Large intestine (tissue), 3 donors: Measurements from ENCODE around the gene CCKAR. TPM values are rescaled to one million over a fixed set of nuclear protein-coding genes. Genes with fewer than 3 reads are reported as not detected.

Experiments used
- DNase-seq, 2 donors: peaks; one replicate each; pipeline versions ENCODE4 v3.0.0 to v3.0.0-alpha.2; 2013
- H3K27ac ChIP-seq: one replicate; pipeline ENCODE4 v1.5.1; 2013; ENCODE audit warnings: low read length
- H3K27me3 ChIP-seq: 2 replicates; pipeline ENCODE4 v1.6.1; 2013; ENCODE audit warnings: low read length; ENCODE audit not compliant: control insufficient read depth, insufficient read depth
- H3K36me3 ChIP-seq: 2 replicates; pipeline ENCODE4 v1.6.1; 2013; ENCODE audit warnings: low read length; ENCODE audit not compliant: control insufficient read depth, insufficient read depth
- H3K4me1 ChIP-seq: one replicate; pipeline ENCODE4 v1.6.1; 2013; ENCODE audit warnings: low read length; ENCODE audit not compliant: control insufficient read depth, insufficient read depth
- H3K4me3 ChIP-seq: one replicate; pipeline ENCODE4 v1.5.1; 2013; ENCODE audit warnings: low read length
- H3K9me3 ChIP-seq: one replicate; pipeline ENCODE4 v1.6.1; 2013; ENCODE audit warnings: mild to moderate bottlenecking, low read depth, low read length, moderate library complexity; ENCODE audit not compliant: control insufficient read depth
- WGBS: methylation state at CpG from one replicate; pipeline ENCODE4 v1.1.5; 2013; ENCODE audit warnings: low lambda C conversion rate; ENCODE audit not compliant: insufficient coverage; 5-methylcytosine and 5-hydroxymethylcytosine counted together
- polyA plus RNA-seq: library from polyadenylated mRNA; unstranded; fragments of 120-200 nt; gene quantifications from one replicate; pipeline ENCODE4 v1.2.1, GENCODE V29; 2013

The CCKAR gene
- polyA plus RNA-seq, 1 donor: 0.52 TPM

DNA sequence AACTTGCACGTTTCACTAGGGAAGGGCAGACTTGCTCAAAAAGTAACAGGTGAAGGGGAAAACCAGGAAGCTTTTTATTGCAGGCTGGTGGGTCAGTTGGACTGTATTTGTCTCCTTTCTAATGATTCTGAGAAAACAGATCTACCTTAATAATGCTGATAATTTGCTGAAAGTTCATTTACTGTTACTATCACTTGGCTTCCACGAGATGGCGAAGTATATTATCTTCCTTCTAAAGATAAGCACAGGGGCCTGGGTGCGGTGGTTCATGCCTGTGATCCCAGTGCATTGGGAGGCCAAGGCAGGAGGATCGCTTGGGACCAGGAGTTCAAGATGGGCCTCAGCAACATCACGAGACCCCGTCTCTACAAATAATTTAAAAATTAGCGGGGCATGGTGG is 16.4 kb downstream of the CCKAR start:
- H3K36me3 ChIP-seq: no peaks in the 10 kb centered on the region
- H3K27ac ChIP-seq: no peak overlapping the region
- WGBS: 100% methylated on average over 1 of the region's 8 CpGs
- no peak for DNase-seq
- H3K27me3 ChIP-seq: no peaks in the 10 kb centered on the region
- H3K9me3 ChIP-seq: no peaks in the 10 kb centered on the region
- no peak overlapping the region for H3K4me3 ChIP-seq
- no peaks in the 10 kb centered on the region for H3K4me1 ChIP-seq

DNA sequence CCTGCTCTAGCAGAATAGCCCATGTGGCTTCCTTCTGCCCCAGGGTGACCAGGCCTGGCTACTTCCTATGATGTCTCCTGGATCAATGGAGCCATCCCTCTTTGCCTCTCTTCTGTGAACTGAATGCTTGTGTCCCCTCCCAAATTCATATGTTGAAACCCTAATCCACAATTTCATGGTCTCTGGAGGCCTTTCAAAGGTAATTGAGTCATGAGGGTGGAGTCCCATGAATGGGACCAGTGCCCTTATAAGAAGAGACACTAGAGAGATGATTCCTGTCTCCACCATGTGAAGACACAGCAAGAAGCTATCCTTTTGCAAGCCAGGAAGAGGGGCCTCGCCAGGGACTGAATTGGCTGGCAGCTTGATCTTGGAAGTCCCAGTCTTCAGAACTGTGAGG is 18.4 kb downstream of the CCKAR start:
- no peaks in the 10 kb centered on the region for H3K9me3 ChIP-seq
- H3K36me3 ChIP-seq: no peaks in the 10 kb centered on the region
- no CpG with 5 or more reads among the region's 1 CpG for WGBS
- H3K4me1 ChIP-seq: no peaks in the 10 kb centered on the region
- no peak overlapping the region for H3K27ac ChIP-seq
- DNase-seq: no peak
- no peak overlapping the region for H3K4me3 ChIP-seq
- no peaks in the 10 kb centered on the region for H3K27me3 ChIP-seq

DNA sequence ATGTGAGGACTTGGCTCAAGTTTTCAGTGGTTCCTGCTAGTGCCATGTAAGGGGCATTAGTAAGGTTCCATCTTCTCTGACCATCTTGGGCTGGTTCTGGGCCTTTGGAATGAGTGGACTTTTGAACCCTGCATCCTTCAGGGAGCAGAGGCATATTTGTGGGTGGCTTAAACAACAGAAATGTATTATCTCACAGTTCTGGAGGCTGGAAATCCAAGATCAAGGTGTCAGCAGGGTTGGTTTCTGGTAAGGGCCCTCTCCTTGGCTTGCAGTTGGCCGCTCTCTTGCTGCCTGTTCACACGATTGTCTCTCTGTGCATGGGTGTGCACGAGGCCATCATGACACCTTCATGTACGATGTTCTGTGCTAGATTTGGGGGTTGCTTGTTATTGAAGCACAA is 21.3 kb downstream of the CCKAR start:
- H3K36me3 ChIP-seq: no peaks in the 10 kb centered on the region
- DNase-seq: no peak
- H3K4me3 ChIP-seq: no peak overlapping the region
- no CpG with 5 or more reads among the region's 4 CpGs for WGBS
- no peaks in the 10 kb centered on the region for H3K9me3 ChIP-seq
- no peaks in the 10 kb centered on the region for H3K4me1 ChIP-seq
- no peaks in the 10 kb centered on the region for H3K27me3 ChIP-seq
- H3K27ac ChIP-seq: no peak overlapping the region

DNA sequence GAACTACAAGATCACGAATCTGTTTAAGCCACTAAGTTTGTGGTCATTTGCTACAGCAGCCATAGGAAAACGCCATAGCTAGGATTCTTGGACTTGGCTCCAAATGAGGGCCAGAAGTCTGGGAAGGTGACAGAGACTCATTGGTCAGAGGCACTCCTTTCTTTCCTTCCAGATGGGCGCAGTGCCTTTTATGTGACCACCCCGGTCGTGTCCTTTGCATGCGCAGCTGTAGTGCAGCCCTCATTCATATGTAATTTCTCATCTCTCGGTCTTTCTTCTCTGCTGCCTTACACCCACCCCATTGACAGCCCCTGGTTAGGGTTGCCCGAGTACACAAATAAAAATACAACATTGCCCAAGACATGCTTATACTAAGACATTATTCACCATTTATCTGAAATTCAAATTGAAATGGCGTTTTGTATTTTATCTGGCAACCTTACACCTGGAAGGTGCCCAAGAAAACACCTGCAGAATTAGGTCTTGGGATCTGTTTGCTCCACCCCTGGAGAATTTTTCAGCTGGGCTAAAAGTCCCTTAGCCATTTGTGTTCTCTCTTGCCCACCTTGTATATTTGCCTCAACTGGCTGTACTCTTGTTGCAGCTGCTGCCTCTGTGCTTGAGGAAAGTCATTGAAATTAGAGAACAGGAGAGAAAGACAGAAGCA is 21.9 kb downstream of the CCKAR start:
- Histone ChIP-seq H3K27ac (no peak overlapping the region), H3K4me3 (no peak overlapping the region), H3K4me1 (no peaks in the 10 kb centered on the region), H3K36me3 (no peaks in the 10 kb centered on the region), H3K9me3 (no peaks in the 10 kb centered on the region), H3K27me3 (no peaks in the 10 kb centered on the region)
- no peak for DNase-seq
- no CpG with 5 or more reads among the region's 9 CpGs for WGBS

DNA sequence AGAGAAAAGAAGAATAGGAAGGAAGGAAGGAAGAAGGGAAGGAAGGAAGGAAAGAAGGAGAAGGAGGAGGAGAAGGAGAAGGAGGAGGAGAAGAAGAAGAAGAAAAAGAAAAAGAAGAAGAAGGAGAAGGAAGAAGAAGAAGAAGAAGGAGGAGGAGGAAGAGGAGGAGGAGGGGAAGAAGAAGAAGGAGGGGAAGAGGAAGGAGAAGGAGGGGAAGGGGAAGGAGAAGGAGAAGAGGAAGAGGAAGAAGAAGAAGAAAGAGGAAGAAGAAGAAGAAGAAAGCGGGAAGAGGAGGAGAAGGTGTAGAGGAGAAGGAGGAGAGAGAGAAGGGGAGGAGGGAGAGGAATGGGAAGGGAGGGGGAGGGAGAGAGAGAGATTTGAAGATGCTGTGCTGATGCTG is 22.6 kb downstream of the CCKAR start:
- Histone ChIP-seq H3K36me3 (no peaks in the 10 kb centered on the region), H3K27ac (no peak overlapping the region), H3K27me3 (no peaks in the 10 kb centered on the region), H3K4me3 (no peak overlapping the region), H3K9me3 (no peaks in the 10 kb centered on the region), H3K4me1 (no peaks in the 10 kb centered on the region)
- DNase-seq: no peak
- WGBS: 100% methylated on average over 1 of the region's 1 CpG

DNA sequence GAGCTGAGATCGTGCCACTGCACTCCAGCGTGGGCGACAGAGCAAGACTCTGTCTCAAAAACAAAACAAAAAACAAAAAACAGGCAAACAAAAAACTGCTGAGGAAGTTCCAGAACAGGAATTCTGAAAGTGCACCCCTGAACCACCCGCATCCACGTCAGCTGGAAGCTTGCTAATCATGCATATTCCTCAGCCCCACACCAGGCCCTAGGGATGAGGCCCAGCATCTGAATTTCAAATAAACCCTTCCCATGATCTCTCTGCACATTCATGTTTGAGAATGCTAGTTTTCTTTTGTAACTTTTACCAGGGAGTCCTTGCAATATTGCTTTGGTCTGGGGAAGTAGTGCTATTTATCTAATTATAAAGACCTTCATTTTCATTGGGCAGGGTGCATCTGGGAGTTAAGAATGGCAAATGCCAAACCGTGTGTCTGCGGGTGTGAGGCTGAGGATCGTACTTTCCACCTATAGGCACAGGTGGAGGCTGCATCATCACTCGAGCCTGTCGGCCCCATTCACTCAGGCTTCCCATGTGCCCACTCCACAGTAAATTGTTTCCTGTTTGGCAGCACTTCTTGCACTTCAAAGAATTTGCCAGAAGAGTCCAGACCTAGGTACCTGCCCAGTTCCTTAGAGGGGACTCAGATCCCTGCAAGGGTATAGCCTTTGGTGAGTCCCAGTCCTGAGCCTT is 23.6 kb downstream of the CCKAR start:
- H3K9me3 ChIP-seq: no peaks in the 10 kb centered on the region
- no peaks in the 10 kb centered on the region for H3K4me1 ChIP-seq
- DNase-seq: no peak
- no peaks in the 10 kb centered on the region for H3K27me3 ChIP-seq
- H3K4me3 ChIP-seq: no peak overlapping the region
- no peak overlapping the region for H3K27ac ChIP-seq
- H3K36me3 ChIP-seq: no peaks in the 10 kb centered on the region
- no CpG with 5 or more reads among the region's 10 CpGs for WGBS

DNA sequence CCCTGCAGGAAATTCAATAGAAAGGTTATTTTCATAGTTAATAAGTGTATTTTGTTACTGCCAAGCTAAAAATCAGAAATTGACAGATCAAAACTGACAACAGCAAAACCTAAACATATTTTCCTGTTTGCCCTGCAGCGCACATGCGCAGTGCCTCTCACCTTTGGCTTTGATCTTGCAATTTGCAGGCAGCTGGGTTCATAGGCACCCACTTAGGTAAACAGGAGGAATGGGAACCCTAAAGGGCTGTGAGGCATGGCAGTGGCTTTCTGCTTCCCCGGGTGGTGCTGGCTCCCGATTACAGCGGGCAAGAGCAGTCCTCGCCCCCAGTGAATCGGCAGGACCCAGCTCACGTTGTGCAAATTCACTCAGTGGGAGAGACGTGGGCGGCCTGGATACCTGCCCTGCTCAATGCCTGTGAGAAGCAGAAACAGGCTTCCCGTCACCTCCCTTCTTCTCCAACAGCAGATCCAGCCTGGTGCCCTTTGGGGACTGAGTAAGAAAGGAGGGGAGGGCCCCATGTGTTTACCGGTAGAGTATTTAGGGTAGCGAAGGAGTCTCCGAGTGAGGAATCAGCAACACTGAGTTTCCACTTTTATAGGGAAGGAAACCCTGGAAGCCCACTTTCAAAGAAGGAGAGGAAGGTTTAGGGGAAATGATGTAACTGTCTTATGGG is 25.7 kb downstream of the CCKAR start:
- Histone ChIP-seq H3K27me3 (no peaks in the 10 kb centered on the region), H3K36me3 (no peaks in the 10 kb centered on the region)

DNA sequence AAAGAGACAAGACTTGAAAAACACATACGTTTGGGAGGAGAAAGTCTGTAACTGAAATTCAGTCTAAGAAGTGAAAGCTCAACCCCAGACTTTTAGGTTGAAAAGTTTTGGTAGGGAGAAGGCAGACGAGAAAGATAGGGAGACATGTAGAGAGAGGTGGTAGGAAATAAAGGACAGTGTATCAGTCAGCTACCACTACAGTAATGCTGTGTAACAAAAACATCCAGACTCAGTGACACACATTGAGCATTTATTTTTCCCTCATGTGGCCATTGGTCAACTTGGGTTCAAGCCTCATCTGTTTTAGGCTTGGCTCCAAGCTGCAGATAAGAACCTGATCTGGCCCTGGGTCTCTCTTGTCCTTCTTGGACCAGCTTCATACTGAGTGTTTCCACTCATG is 26.9 kb downstream of the CCKAR start:
- H3K4me1 ChIP-seq: no peaks in the 10 kb centered on the region
- H3K27me3 ChIP-seq: no peaks in the 10 kb centered on the region
- no peak overlapping the region for H3K27ac ChIP-seq
- no peak overlapping the region for H3K4me3 ChIP-seq
- no peaks in the 10 kb centered on the region for H3K9me3 ChIP-seq
- H3K36me3 ChIP-seq: no peaks in the 10 kb centered on the region
- no peak for DNase-seq
- 88% methylated on average over 1 of the region's 2 CpGs for WGBS

More for the DNA sequence above, 25.7 kb downstream of the CCKAR start:
- 100% methylated on average over 2 of the region's 14 CpGs for WGBS
- H3K4me1 ChIP-seq: no peaks in the 10 kb centered on the region
- no peak overlapping the region for H3K27ac ChIP-seq
- no peak overlapping the region for H3K4me3 ChIP-seq
- DNase-seq: no peak
- H3K9me3 ChIP-seq: no peaks in the 10 kb centered on the region

DNA sequence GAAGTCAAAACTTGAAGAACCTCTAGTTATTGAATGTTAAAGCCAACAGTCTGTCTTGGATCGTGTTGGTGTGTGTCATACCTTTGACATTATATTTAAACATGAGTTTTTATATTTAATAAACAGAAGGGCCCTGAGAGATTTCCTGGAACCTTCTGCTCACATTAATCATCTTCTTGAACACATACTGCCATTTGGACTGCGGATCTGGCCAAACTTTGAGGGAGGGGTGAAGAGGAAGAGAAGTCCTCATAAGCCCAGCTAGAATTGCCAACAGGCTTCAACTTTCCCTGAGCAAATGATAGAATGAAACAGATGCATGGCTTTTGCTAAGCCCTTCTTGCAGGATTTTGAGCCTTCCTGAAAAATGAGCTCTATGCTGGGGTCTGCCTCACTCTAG is 27.4 kb downstream of the CCKAR start:
- 80% methylated on average over 1 of the region's 2 CpGs for WGBS
- Histone ChIP-seq H3K4me3 (no peak overlapping the region), H3K4me1 (no peaks in the 10 kb centered on the region), H3K27me3 (no peaks in the 10 kb centered on the region), H3K36me3 (no peaks in the 10 kb centered on the region), H3K27ac (no peak overlapping the region), H3K9me3 (no peaks in the 10 kb centered on the region)
- no peak for DNase-seq

DNA sequence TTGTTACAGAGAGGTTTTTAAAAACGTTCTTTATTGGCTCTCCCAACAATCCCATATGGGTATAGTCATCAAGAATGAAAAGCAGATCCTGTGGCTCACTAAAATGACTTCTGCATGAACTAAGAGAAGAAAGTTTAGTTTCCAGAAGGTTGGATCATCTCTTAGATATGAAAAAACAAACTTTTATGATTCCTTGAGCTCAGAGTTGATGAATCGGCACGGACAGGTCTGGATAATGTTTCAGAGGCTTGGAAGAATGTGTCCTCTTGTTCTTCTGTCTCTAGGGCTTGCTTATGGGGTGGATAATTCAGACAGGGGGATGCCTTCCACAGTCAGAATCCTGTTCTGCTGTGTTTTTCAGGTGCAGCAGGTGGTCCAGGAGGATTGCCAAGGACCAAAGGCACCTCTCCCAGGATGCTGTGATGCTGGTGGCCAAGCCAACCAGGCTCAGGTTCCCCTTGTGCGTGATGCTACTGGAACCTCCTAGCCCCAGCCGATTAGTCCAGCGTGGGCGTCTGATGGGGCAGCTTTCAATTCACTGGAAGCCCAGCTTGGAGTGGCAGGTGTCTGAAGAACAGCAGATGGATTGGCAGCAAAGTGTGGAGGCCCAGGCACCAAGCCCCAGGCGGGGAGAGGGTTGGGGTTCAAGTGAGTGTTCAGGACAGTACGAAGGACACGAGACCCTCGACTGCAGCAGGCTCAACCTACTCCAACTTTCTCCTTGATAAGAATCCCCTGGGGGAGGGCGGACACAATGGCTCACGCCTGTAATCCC is 30.3 kb downstream of the CCKAR start:
- DNase-seq: no peak
- Histone ChIP-seq H3K27me3 (no peaks in the 10 kb centered on the region), H3K9me3 (no peaks in the 10 kb centered on the region), H3K36me3 (no peaks in the 10 kb centered on the region), H3K27ac (no peak overlapping the region), H3K4me3 (no peak overlapping the region), H3K4me1 (no peaks in the 10 kb centered on the region)
- 100% methylated on average over 1 of the region's 13 CpGs for WGBS
